Testis (tissue), 2 donors: ENCODE data around the gene KLHL29.

ENCODE experiments used
- POLR2A ChIP-seq: fragments of 450-650 bp; IDR thresholded peaks from one replicate; pipeline ENCODE4 v1.6.1; 2017; ENCODE audit warnings: antibody characterized with exemption, mild to moderate bottlenecking, moderate library complexity
- TF ChIP-seq, protein P1 (sequence below), 3 experiments: fragments of 450-650 bp in 2 of 3; fragments of 200-600 bp in 1 of 3; sonication (generic) in 1 of 3; IDR thresholded peaks; one replicate each; pipeline ENCODE4 v1.5.1; 2016 to 2019; ENCODE audit warnings: antibody characterized with exemption in 3 of 3, mild to moderate bottlenecking in 2 of 3, moderate library complexity in 1 of 3

GRCh38 chr2:23622966-23623675, 238.1 kb downstream of the KLHL29 start:
- TF ChIP-seq, protein P1, sequence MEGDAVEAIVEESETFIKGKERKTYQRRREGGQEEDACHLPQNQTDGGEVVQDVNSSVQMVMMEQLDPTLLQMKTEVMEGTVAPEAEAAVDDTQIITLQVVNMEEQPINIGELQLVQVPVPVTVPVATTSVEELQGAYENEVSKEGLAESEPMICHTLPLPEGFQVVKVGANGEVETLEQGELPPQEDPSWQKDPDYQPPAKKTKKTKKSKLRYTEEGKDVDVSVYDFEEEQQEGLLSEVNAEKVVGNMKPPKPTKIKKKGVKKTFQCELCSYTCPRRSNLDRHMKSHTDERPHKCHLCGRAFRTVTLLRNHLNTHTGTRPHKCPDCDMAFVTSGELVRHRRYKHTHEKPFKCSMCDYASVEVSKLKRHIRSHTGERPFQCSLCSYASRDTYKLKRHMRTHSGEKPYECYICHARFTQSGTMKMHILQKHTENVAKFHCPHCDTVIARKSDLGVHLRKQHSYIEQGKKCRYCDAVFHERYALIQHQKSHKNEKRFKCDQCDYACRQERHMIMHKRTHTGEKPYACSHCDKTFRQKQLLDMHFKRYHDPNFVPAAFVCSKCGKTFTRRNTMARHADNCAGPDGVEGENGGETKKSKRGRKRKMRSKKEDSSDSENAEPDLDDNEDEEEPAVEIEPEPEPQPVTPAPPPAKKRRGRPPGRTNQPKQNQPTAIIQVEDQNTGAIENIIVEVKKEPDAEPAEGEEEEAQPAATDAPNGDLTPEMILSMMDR (IDR thresholded peaks at IDR 0.05), result no peak
- no peak for TF ChIP-seq POLR2A
